Caki2 (cell line): ENCODE measurements around the gene STAT2. TPM values are rescaled to one million over a fixed set of nuclear protein-coding genes. Genes with fewer than 3 reads are reported as not detected.
A peak's percentile ranks its signal among the peaks of the same experiment; 100 is the strongest.

ENCODE experiments used
- DNase-seq: peaks from one replicate; pipeline ENCODE4 v3.0.0-alpha.2; 2015; ENCODE audit warnings: low read depth
- in situ Hi-C: cut with HindIII; loops from 2 replicates; pipeline ENCODE4 v1.10.0; 2016; ENCODE audit warnings: low sequenced_read_pairs, low pct_unique_long_range_greater_than_20kb, mixed read lengths
- total RNA-seq: library from RNA; depleted of rRNA; stranded (reverse); fragments of >200 nt; shearing (Covaris generic); gene quantifications from 2 replicates; pipeline ENCODE4 v1.2.3, GENCODE V29; 2014; ENCODE audit warnings: low replicate concordance; rRNA removed

The STAT2 gene
- total RNA-seq, 1 experiment from 2014 or later, result 90.1 TPM

DNA sequence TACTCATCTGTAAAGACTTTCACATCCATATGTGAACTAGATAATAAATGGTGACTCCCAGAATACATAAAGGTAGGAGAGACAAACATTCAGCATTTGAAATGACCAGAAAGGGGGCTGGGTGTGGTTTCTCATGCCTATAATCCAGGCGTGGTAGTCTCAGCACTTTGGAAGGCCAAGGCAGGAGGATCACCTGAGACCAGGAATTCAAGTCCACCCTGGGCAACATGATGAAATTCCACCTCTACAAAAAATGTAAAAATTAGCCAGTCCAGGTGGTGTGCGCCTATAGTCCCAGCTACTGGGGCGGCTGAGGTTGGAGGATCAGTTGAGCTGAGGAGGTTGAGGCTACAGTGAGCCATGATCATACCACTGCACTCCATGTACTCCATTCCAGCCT is 55.6 kb downstream of the STAT2 start:
- no peak for DNase-seq
- in situ Hi-C loops, result no loop called here

DNA sequence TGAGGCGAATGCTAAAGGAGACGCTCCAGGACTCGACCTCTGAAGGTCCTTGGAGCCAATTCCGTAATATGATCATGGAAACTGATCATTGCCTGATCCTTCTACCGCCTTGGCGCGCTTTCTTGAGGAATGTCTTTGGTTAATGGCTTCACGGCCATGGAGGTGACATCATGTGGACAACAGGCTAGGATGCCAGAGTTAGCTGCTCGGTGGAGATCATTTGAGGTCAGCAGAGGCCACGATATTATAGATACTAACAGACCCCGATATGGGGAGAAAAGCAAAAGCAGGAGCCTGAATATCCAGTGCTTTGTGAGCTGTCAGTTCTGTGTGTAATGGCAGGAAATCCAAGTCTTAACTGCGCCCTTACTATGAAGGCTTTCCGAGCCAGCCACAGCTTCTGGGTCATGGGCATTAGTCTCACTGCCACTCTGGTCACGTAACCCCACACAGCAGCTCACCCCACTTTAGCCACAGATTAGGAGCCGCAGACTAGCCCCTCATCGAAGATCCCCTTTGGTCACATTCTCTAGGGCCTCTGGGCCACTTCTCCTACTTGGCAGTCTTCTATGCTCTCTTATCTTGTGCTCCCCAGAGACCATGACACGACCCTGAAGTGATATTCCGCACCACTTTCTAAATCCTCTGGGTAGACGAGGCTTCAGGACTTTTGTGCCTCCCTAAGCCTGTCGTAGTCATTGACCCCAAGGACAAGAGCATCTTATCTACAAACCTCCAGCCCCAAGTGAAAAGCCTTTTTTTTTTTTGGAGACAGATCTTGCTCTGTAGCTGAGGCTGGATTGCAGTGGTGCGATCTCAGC is 59.1 kb downstream of the STAT2 start:
- no peak for DNase-seq
- in situ Hi-C loops, result no loop called here

DNA sequence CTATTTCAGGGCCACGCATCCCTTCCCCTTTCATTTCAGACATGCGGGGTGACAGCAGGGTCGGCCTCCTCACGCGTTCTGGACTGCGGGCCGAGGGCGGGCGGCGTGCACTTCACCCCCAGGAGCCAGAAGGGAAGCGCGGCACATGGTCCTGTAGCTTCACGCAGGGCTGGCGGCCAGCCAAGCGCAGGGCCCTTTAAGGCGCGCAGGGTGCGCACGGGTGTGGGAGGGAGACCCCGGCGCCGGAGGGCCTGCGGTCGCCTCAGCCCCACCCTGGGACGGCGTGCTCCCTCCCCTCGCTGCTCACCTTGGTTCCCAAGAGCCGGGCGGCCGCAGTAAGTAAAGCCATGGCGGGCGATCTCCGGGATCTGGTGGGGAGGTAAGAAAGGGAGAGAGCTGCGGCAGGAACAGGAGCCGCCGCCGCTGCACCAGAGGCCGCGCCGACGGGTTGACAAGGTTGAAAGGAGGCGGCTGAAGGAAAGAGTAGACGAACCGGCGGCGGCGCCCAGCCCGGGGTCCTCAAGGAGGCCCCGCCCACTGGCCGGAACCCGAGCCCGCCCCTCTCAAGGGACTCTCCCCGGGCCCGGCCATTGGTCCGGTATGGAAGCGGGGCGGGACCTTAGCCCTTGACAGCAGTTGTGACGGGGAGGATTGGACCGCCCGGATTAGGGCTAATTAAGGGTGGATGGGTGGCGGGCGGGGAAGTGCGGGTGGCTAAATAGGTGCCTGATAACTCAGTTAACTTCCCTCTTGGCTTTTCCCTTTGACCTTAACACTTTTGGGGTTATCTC is 59.9 kb downstream of the STAT2 start, which contains the start of gene CS:
CS (minus strand) TSS at position 478 of the 791 bp plus-strand sequence; CDS start at position 349, 129 bp downstream.
- DNase-seq, result peak; percentile 99
- in situ Hi-C loops, result no loop called here

DNA sequence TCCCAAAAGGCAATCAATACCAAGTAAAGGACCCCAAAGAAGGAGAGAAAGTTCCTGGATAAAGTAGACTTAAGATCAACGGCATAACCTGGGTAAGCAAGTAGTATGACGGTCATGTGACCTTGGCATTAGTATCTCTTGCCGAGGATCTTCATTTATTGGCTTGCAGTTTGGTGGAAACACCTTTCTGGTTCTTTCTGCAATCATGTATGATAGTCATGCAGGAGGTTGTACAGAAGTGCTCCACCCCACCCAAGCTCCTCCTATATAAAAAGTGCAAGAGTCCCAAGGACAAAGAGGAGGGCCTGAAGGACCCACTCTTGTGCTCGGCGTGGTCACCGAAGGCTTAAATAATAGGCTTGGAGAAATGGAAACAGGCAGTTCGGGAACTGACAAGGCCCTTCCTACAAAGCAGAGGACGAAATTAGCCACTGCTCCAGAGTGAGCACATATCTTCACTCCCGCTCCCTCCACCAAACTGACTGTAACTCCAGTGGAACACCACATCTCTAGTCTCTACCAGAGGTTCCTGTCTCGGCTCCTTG is 60.5 kb downstream of the STAT2 start:
- in situ Hi-C loops, result no loop called here
- no peak for DNase-seq

DNA sequence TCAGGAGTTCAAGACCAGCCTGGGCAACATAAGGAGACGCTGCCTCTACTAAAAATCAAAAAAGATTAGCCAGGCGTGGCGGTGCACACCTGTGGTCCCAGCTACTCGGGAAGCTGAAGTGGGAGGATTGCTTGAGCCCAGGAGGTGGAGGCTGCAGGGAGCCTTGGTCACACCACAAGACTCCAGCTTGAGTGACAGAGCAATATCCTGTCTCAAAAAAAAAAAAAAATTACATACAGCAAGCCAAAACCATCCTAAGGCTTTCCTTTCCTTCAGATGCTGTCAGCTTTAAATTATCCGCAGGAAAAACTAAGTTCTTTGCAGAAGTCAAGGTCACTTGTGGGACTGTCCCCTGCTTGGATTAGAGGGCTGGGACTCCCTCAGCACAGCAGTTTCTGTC is 61.1 kb downstream of the STAT2 start:
- no peak for DNase-seq
- in situ Hi-C loops, result no loop called here

DNA sequence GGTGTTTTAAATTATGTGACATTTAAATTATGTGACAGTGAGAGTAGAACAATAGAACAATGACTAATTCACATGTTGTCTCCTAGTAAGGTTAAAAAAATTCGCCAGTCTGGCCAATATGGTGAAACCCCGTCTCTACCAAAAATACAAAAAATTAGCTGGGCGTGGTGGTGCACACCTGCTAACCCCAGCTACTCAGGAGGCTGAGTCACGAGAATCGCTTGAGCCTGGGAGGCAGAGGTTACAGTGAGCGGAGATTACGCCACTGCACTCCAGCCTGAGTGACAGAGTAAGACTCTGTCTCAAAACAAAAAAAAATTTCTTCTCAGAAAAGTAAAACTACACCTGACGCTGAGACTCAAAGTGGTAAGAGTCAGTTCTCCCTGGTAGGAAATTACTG is 62.5 kb downstream of the STAT2 start:
- no peak for DNase-seq
- in situ Hi-C loops, result no loop called here

DNA sequence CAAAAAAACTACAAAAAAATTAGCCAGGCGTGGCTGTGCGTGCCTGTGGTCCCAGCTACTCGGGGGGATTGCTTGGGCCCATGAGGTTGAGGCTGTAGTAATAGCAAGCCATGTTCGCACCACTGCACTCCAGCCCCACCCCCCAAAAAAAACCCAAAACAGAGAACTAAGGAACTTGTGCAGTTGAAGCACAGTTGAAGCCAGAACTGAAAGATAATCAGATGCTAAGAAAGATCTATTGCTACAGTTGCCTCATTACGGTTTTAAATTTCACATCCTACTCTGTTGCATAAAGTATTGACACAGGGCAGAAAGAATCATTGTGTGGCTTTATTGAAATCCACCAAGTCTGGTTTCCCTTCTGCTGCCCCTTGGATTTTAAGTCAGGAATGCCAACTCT is 63.6 kb downstream of the STAT2 start:
- DNase-seq, result no peak
- in situ Hi-C loops, result no loop called here

DNA sequence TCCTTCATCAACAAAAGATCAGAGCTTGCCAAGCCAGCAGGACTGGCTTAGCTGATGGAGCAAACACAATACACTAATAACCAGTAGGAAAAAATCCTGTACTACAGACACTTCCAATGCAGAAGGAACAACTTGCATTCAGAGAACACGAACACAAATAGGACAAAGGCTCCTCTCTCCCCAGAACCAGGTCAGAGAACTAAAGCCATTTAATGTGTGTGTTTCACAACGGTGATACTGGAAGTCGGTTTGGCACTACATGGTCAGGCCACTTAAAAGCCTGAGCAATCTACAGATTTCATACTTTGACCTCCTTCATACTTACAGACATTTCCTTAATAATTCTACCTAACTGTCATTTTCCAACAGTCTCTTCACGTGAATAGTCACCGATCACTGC is 66.1 kb downstream of the STAT2 start:
- in situ Hi-C loops, result no loop called here
- no peak for DNase-seq

Other genes with a start within 250 kb of the STAT2 start
- 3,851 and 5,660 TPM in 2 replicates for gene RPL41, start 243.5 kb downstream of the STAT2 start, total RNA-seq
- 4.2 and 8.4 TPM in 2 replicates for gene ZC3H10, start 241.8 kb downstream of the STAT2 start, total RNA-seq
- 155 and 163 TPM in 2 replicates for gene ESYT1, start 231.8 kb downstream of the STAT2 start, total RNA-seq
- gene MYL6B, start 207.5 kb downstream of the STAT2 start, total RNA-seq, result 216 and 250 TPM in 2 replicates
- 3,263 and 3,510 TPM in 2 replicates for gene MYL6, start 201.7 kb downstream of the STAT2 start, total RNA-seq
- 19.3 and 27.0 TPM in 2 replicates for gene SMARCC2, start 170.6 kb downstream of the STAT2 start, total RNA-seq
- 83.0 and 119 TPM in 2 replicates for gene RNF41, start 138.2 kb downstream of the STAT2 start, total RNA-seq
- gene NABP2, start 135.8 kb downstream of the STAT2 start, total RNA-seq, result 162 and 187 TPM in 2 replicates
- gene SLC39A5, start 130.1 kb downstream of the STAT2 start, total RNA-seq, result not detected in 2 replicates
- 15.1 and 15.7 TPM in 2 replicates for gene ANKRD52, start 101.7 kb downstream of the STAT2 start, total RNA-seq
- gene COQ10A, start 93.2 kb downstream of the STAT2 start, total RNA-seq, result 21.7 and 25.1 TPM in 2 replicates
- gene CS, start 59.8 kb downstream of the STAT2 start, total RNA-seq, result 73.6 and 84.6 TPM in 2 replicates
- 244 and 346 TPM in 2 replicates for gene CNPY2, start 44.1 kb downstream of the STAT2 start, total RNA-seq
- gene PAN2, start 26.1 kb downstream of the STAT2 start, total RNA-seq, result 29.0 and 59.6 TPM in 2 replicates
- 0.32 and 0.51 TPM in 2 replicates for gene IL23A, start 21.2 kb downstream of the STAT2 start, total RNA-seq
- gene APOF, start 2.8 kb upstream of the STAT2 start, total RNA-seq, result not detected in 2 replicates
- 33.3 and 46.0 TPM in 2 replicates for gene TIMELESS, start 89.3 kb upstream of the STAT2 start, total RNA-seq
- gene MIP, start 94.5 kb upstream of the STAT2 start, total RNA-seq, result not detected in 2 replicates
- gene SPRYD4, start 108.5 kb upstream of the STAT2 start, total RNA-seq, result 1.7 and 3.0 TPM in 2 replicates
- not detected in 2 replicates for gene GLS2, start 128.1 kb upstream of the STAT2 start, total RNA-seq
- gene RBMS2, start 161.7 kb upstream of the STAT2 start, total RNA-seq, result 11.9 and 16.6 TPM in 2 replicates